Keratinocyte (primary cell): ENCODE results near the gene FOXD2. TPM values are rescaled to one million over a fixed set of nuclear protein-coding genes. Genes with fewer than 3 reads are reported as not detected.

Source experiments
- DNase-seq: peaks from one replicate; pipeline ENCODE4 v3.0.0-alpha.2; 2011; ENCODE audit warnings: low read depth, missing footprints, low spot score
- FAIRE-seq: peaks from 2 replicates; lab custom pipeline; 2011; peaks lifted over from hg19 to GRCh38; lab: Jason Lieb, UNC
- H2AFZ ChIP-seq: 2 replicates; pipeline ENCODE4 v1.6.0; 2012; ENCODE audit warnings: low read length, control low read depth, inconsistent platforms; ENCODE audit not compliant: control insufficient read depth
- H3K27ac ChIP-seq: 2 replicates; pipeline ENCODE4 v1.5.1; 2011; ENCODE audit warnings: low read length; ENCODE audit not compliant: control insufficient read depth, insufficient read depth
- H3K27me3 ChIP-seq: 3 replicates; pipeline ENCODE4 v1.6.0; 2011; ENCODE audit warnings: low read length; ENCODE audit not compliant: control insufficient read depth, insufficient read depth; ENCODE audit errors: extremely low read depth
- H3K36me3 ChIP-seq, 2 experiments: 2 replicates in 1 of 2; 3 replicates in 1 of 2; pipeline ENCODE4 v1.5.1; 2011; ENCODE audit warnings: low read length in 2 of 2, mild to moderate bottlenecking in 1 of 2; ENCODE audit not compliant: control insufficient read depth in 2 of 2, insufficient read depth in 2 of 2; ENCODE audit errors: extremely low read depth in 1 of 2
- H3K4me1 ChIP-seq: 3 replicates; pipeline ENCODE4 v1.5.1; 2011; ENCODE audit warnings: low read length; ENCODE audit not compliant: control insufficient read depth, insufficient read depth; ENCODE audit errors: extremely low read depth
- H3K4me2 ChIP-seq: 3 replicates; pipeline ENCODE4 v1.6.0; 2011; ENCODE audit warnings: low read depth, low read length; ENCODE audit not compliant: control insufficient read depth, insufficient read depth; ENCODE audit errors: extremely low read depth
- H3K4me3 ChIP-seq, 3 experiments: fragments of 200-600 bp in 1 of 3; sonication (generic) in 1 of 3; 2 replicates in 2 of 3; 3 replicates in 1 of 3; pipeline ENCODE4 v1.5.1; 2011 to 2016; ENCODE audit warnings: low read length in 3 of 3, mild to moderate bottlenecking in 3 of 3, control low read depth in 2 of 3, inconsistent platforms in 1 of 3, low read depth in 1 of 3, mixed read lengths in 1 of 3, mixed run types in 1 of 3, moderate library complexity in 1 of 3; ENCODE audit not compliant: control insufficient read depth in 2 of 3, insufficient read depth in 2 of 3; ENCODE audit errors: extremely low read depth in 1 of 3
- H3K79me2 ChIP-seq: 2 replicates; pipeline ENCODE4 v1.6.0; 2012; ENCODE audit warnings: low read length; ENCODE audit not compliant: control insufficient read depth, insufficient read depth
- H3K9ac ChIP-seq: 3 replicates; pipeline ENCODE4 v1.6.0; 2011; ENCODE audit warnings: low read length; ENCODE audit not compliant: control insufficient read depth, insufficient read depth; ENCODE audit errors: extremely low read depth
- H3K9me1 ChIP-seq: 3 replicates; pipeline ENCODE4 v1.6.0; 2011; ENCODE audit warnings: low read length; ENCODE audit not compliant: control insufficient read depth, insufficient read depth; ENCODE audit errors: extremely low read depth
- H3K9me3 ChIP-seq: 2 replicates; pipeline ENCODE4 v1.5.1; 2012; ENCODE audit warnings: low read depth, low read length; ENCODE audit not compliant: control insufficient read depth
- H4K20me1 ChIP-seq: 3 replicates; pipeline ENCODE4 v1.6.0; 2011; ENCODE audit warnings: low read length; ENCODE audit not compliant: control insufficient read depth, insufficient read depth; ENCODE audit errors: extremely low read depth
- CTCF ChIP-seq, 3 experiments: IDR thresholded peaks in 1 of 3; conservative IDR thresholded peaks in 1 of 3; optimal IDR thresholded peaks in 1 of 3; 2 replicates in 2 of 3; 3 replicates in 1 of 3; pipeline versions ENCODE3 to v1.5.1; 2011; ENCODE audit warnings: low read length in 3 of 3, mild to moderate bottlenecking in 3 of 3, moderate library complexity in 2 of 3, control low read depth in 1 of 3, inconsistent platforms in 1 of 3; ENCODE audit not compliant: insufficient read depth in 2 of 3; ENCODE audit errors: extremely low read depth in 1 of 3
- EZH2 ChIP-seq: IDR thresholded peaks from one replicate; pipeline ENCODE4 v1.6.1; 2012; ENCODE audit warnings: inconsistent platforms, mild to moderate bottlenecking, low read length, moderate library complexity
- dilution Hi-C: fragments of 300-500 bp; cut with MboI; formaldehyde crosslinking; loops from one replicate; pipeline ENCODE4 v1.7.0; 2020; ENCODE audit warnings: low sequenced_read_pairs; ENCODE audit not compliant: extremely low pct_ligation_motif_present
- polyA plus RNA-seq, 5 experiments: library from polyadenylated mRNA; depleted of rRNA in 3 of 5; stranded (reverse) in 3 of 5; stranded (forward) in 1 of 5; unstranded in 1 of 5; fragments of >200 nt; gene quantifications; 1 replicate in 1 of 5; 2 replicates in 3 of 5; 3 replicates in 1 of 5; pipeline versions ENCODE4 v1.2.1 to v1.2.3, GENCODE V29; 2011 to 2012; ENCODE audit warnings: missing spikeins in 2 of 5, low read depth in 1 of 5, low replicate concordance in 1 of 5

FOXD2 gene
- polyA plus RNA-seq, 1 donor (not counting 4 experiments of a cell fraction or from before 2014, with no cell fraction given) = 0.04 TPM

- Histone ChIP-seq H3K4me1 (peaks cover 10% of the 10 kb centered on the region), H3K27ac (no peak overlapping the region), H3K9me3 (no peaks in the 10 kb centered on the region), H3K79me2 (no peaks in the 10 kb centered on the region), H3K36me3 (no peaks in the 10 kb centered on the region), H3K4me2 (no peak overlapping the region), H4K20me1 (no peaks in the 10 kb centered on the region), H3K27me3 (no peaks in the 10 kb centered on the region), H3K4me3 (no peak overlapping the region), H3K9me1 (no peaks in the 10 kb centered on the region), H2AFZ (no peak overlapping the region), H3K9ac (no peak overlapping the region)
- DNase-seq (no peak), FAIRE-seq (no peak)
- TF ChIP-seq CTCF (optimal IDR thresholded peaks at IDR 0.05 in 1 of 3, IDR thresholded peaks at IDR 0.05 in 1 of 3, conservative IDR thresholded peaks at IDR 0.05 in 1 of 3; ENCODE audit: extremely low read depth in 1 of 3, insufficient read depth in 2 of 3, low read length in 3 of 3) = no peak
- TF ChIP-seq EZH2 = no peak
- dilution Hi-C loops = no loop called here
Measured at GRCh38 chr1:47406966-47407365, 30.9 kb upstream of the FOXD2 start.

GRCh38 chr1:47407481-47407880, 30.4 kb upstream of the FOXD2 start:
- no peak overlapping the region for H3K4me3 ChIP-seq
- DNase-seq (peak; percentile 9), FAIRE-seq (no peak)
- TF ChIP-seq CTCF (optimal IDR thresholded peaks at IDR 0.05 in 1 of 3, IDR thresholded peaks at IDR 0.05 in 1 of 3, conservative IDR thresholded peaks at IDR 0.05 in 1 of 3; ENCODE audit: extremely low read depth in 1 of 3, insufficient read depth in 2 of 3, low read length in 3 of 3) (no peak), EZH2 (no peak)
- dilution Hi-C loops = no loop called here
- H2AFZ ChIP-seq = no peak overlapping the region
- H3K79me2 ChIP-seq = no peaks in the 10 kb centered on the region
- no peak overlapping the region for H3K9ac ChIP-seq
- H3K36me3 ChIP-seq = no peaks in the 10 kb centered on the region
- H3K4me1 ChIP-seq = peaks cover 10% of the 10 kb centered on the region
- H3K4me2 ChIP-seq = no peak overlapping the region
- H3K27me3 ChIP-seq = no peaks in the 10 kb centered on the region
- H3K27ac ChIP-seq = no peak overlapping the region
- no peaks in the 10 kb centered on the region for H3K9me1 ChIP-seq
- H3K9me3 ChIP-seq = no peaks in the 10 kb centered on the region
- no peaks in the 10 kb centered on the region for H4K20me1 ChIP-seq
